Gastrocnemius medialis (tissue), 4 donors: ENCODE measurements around the gene THAP11.

Experiments
- CTCF ChIP-seq, 5 experiments: fragments of 450-650 bp in 3 of 5; fragments of 200-600 bp in 2 of 5; sonication (generic) in 2 of 5; IDR thresholded peaks in 4 of 5; conservative IDR thresholded peaks in 1 of 5; 1 replicate in 4 of 5; 2 replicates in 1 of 5; pipeline ENCODE4 v1.5.1; 2016 to 2019; ENCODE audit warnings: antibody characterized with exemption in 5 of 5, mild to moderate bottlenecking in 3 of 5, moderate library complexity in 3 of 5
- POLR2A ChIP-seq, 2 donors: fragments of 450-650 bp; IDR thresholded peaks; one replicate each; pipeline ENCODE4 v1.6.1; 2017; ENCODE audit warnings: antibody characterized with exemption in 2 of 2, mild to moderate bottlenecking in 2 of 2, moderate library complexity in 2 of 2

GRCh38 chr16:67848118-67848517, 6.0 kb downstream of the THAP11 start:
- TF ChIP-seq CTCF (IDR thresholded peaks at IDR 0.05 in 4 of 5, conservative IDR thresholded peaks at IDR 0.05 in 1 of 5) = no peak
- no peak for TF ChIP-seq POLR2A (IDR thresholded peaks at IDR 0.05)
